Testis (tissue), 2 donors: Measurements from ENCODE around the gene AFM.

Experiments
- POLR2A ChIP-seq: fragments of 450-650 bp; IDR thresholded peaks from one replicate; pipeline ENCODE4 v1.6.1; 2017; ENCODE audit warnings: antibody characterized with exemption, mild to moderate bottlenecking, moderate library complexity
- TF ChIP-seq, protein P1 (sequence below), 3 experiments: fragments of 450-650 bp in 2 of 3; fragments of 200-600 bp in 1 of 3; sonication (generic) in 1 of 3; IDR thresholded peaks; one replicate each; pipeline ENCODE4 v1.5.1; 2016 to 2019; ENCODE audit warnings: antibody characterized with exemption in 3 of 3, mild to moderate bottlenecking in 2 of 3, moderate library complexity in 1 of 3

DNA sequence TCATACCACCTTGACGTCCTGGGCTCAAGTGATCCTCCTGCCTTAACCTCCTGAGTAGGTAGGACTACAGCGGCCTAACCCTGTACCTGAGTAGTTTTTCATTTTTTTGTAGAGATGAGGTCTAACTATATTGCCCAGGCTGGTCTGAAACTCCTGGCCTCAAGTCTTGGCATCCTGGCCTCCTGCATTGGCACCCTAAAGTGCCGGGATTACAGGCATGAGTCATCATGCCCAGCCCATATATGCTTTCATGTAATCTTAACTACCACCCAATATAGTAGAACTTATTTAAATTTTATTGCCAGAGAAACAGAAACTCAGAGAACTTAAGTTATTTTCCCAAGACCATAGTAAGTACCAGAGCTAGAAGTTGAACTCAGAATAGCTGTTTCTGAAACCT, 27.1 kb downstream of the AFM start:
- no peak for TF ChIP-seq POLR2A
- TF ChIP-seq, protein P1, sequence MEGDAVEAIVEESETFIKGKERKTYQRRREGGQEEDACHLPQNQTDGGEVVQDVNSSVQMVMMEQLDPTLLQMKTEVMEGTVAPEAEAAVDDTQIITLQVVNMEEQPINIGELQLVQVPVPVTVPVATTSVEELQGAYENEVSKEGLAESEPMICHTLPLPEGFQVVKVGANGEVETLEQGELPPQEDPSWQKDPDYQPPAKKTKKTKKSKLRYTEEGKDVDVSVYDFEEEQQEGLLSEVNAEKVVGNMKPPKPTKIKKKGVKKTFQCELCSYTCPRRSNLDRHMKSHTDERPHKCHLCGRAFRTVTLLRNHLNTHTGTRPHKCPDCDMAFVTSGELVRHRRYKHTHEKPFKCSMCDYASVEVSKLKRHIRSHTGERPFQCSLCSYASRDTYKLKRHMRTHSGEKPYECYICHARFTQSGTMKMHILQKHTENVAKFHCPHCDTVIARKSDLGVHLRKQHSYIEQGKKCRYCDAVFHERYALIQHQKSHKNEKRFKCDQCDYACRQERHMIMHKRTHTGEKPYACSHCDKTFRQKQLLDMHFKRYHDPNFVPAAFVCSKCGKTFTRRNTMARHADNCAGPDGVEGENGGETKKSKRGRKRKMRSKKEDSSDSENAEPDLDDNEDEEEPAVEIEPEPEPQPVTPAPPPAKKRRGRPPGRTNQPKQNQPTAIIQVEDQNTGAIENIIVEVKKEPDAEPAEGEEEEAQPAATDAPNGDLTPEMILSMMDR (IDR thresholded peaks at IDR 0.05), result no peak
